ENCODE results near the gene YAP1.

YAP1 gene

DNA sequence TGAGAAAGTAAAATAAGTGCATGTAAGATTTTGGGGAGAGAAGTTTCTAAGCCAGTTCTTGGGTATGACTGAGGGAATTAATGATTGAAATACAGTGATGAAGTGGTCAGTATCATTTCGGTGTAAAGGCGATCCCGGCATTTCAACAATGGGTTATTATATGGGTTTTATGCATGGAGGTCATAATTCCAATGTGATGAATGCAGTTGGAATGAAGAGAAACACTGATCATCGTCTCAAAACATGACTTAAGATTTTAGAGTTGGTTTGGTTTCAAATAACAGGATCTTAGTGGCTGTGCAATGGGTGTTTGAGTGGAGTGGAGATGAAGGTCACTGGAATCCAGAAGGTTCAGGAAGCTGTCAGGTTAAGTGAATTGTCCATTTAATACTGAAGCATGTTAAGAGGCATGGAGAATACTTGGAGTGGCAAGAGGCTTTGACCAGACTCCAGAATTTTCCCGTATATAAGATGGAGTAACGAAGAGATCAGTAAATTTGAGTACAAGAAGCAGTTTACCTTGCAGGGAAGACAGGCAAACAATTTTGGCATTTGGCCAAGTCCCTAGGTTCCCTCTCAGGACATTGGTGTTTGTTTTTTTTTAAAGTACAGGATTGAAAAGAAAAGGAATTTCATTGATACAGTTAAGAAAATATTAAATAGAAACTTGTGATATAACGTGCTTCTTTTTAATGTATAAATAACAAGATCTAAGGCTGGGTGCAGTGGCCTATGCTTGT is 110.7 kb downstream of the YAP1 start:
- peaks cover 0 to 23% of the 10 kb centered on the region in 2 experiments; a peak in 1 of 3 replicates for H3K36me3 ChIP-seq (ENCODE audit: control insufficient read depth in 2 of 2, insufficient read depth in 1 of 2, low read length in 2 of 2)
- no peaks in the 10 kb centered on the region for H3K4me1 ChIP-seq (ENCODE audit: control insufficient read depth, insufficient read depth, low read length)
- TF ChIP-seq ZFHX2 (tag by site-specific recombination; conservative IDR thresholded peaks at IDR 0.05) (no peak), KLF9 (tag by site-specific recombination; IDR thresholded peaks at IDR 0.05; ENCODE audit: low read depth) (no peak), KLF10 (tag by site-specific recombination; IDR thresholded peaks at IDR 0.05) (no peak), ZNF280D (tag by site-specific recombination; IDR thresholded peaks at IDR 0.05) (no peak), ZNF544 (tag by site-specific recombination; IDR thresholded peaks at IDR 0.05) (no peak), FEZF1 (tag by site-specific recombination; IDR thresholded peaks at IDR 0.05) (no peak), ZNF830 (tag by site-specific recombination; IDR thresholded peaks at IDR 0.05; ENCODE audit: low read depth) (no peak), ZIC2 (tag by site-specific recombination; IDR thresholded peaks at IDR 0.05) (no peak), ZNF670 (tag by site-specific recombination; IDR thresholded peaks at IDR 0.05; ENCODE audit: low read depth) (no peak), SETDB1 (IDR thresholded peaks at IDR 0.05; ENCODE audit: insufficient read length, low read length) (no peak), MZF1 (tag by site-specific recombination; IDR thresholded peaks at IDR 0.05; ENCODE audit: borderline replicate concordance) (no peak), ZNF350 (tag by site-specific recombination; IDR thresholded peaks at IDR 0.05) (no peak), KLF1 (tag by site-specific recombination; IDR thresholded peaks at IDR 0.05) (no peak), ZBTB17 (tag by site-specific recombination; IDR thresholded peaks at IDR 0.05) (no peak)
- ChIA-PET POLR2A (no interaction called here), CTCF (no interaction called here)
- H3K9me3 ChIP-seq (ENCODE audit: control insufficient read depth, insufficient read depth, low read depth, low read length): no peaks in the 10 kb centered on the region
- H3K27ac ChIP-seq (ENCODE audit: extremely low read depth, low read depth, low read length): no peak overlapping the region
- H3K4me3 ChIP-seq (ENCODE audit: low read depth, low read length): no peak overlapping the region

DNA sequence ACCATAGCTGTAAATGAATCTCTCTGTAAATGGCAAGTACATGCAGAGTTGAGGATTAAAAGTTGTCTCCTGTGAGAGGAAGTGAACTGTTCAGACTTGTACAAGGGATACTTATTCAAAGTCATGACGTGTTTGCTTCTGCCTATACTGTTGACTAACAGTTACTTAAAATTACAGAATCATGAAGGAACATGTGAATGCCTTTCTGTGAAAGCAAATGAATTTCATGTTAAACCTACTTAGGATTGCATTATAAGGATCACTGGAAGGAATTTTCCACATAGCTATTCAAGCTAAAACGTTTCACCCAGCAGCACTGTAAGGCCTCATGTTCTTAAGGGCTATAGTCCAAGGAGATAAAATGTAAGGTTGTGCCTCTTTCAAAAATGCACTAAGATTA is 113.6 kb downstream of the YAP1 start:
- Histone ChIP-seq H3K27ac (ENCODE audit: extremely low read depth, low read depth, low read length) (no peak overlapping the region), H3K9me3 (ENCODE audit: control insufficient read depth, insufficient read depth, low read depth, low read length) (no peaks in the 10 kb centered on the region), H3K4me1 (ENCODE audit: control insufficient read depth, insufficient read depth, low read length) (no peaks in the 10 kb centered on the region; the same call in 1 of the 2 replicates), H3K4me3 (ENCODE audit: low read depth, low read length) (no peak overlapping the region), H3K36me3 (ENCODE audit: control insufficient read depth in 2 of 2, insufficient read depth in 1 of 2, low read length in 2 of 2) (peaks cover 0 to 27% of the 10 kb centered on the region in 2 experiments; a peak in 1 of 3 replicates)
- POLR2A ChIA-PET: no interaction called here
- TF ChIP-seq, protein P1, sequence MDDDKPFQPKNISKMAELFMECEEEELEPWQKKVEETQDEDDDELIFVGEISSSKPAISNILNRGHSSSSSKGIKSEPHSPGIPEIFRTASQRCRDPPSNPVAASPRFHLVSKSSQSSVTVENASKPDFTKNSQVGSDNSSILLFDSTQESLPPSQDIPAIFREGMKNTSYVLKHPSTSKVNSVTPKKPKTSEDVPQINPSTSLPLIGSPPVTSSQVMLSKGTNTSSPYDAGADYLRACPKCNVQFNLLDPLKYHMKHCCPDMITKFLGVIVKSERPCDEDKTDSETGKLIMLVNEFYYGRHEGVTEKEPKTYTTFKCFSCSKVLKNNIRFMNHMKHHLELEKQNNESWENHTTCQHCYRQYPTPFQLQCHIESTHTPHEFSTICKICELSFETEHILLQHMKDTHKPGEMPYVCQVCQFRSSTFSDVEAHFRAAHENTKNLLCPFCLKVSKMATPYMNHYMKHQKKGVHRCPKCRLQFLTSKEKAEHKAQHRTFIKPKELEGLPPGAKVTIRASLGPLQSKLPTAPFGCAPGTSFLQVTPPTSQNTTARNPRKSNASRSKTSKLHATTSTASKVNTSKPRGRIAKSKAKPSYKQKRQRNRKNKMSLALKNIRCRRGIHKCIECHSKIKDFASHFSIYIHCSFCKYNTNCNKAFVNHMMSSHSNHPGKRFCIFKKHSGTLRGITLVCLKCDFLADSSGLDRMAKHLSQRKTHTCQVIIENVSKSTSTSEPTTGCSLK (tag by site-specific recombination; IDR thresholded peaks at IDR 0.05): no peak
- no peak for TF ChIP-seq ZNF621 (tag by site-specific recombination; IDR thresholded peaks at IDR 0.05)
- no peak for TF ChIP-seq ZNF157 (tag by site-specific recombination; IDR thresholded peaks at IDR 0.05)
- no peak for TF ChIP-seq ZNF223 (tag by site-specific recombination; IDR thresholded peaks at IDR 0.05)
- no peak for TF ChIP-seq ZNF488 (tag by site-specific recombination; IDR thresholded peaks at IDR 0.05)
- TF ChIP-seq ZFP3 (tag by site-specific recombination; IDR thresholded peaks at IDR 0.05; ENCODE audit: low read depth): no peak
- no peak for TF ChIP-seq ZNF544 (tag by site-specific recombination; IDR thresholded peaks at IDR 0.05)
- no peak for TF ChIP-seq SP3 (tag by site-specific recombination; IDR thresholded peaks at IDR 0.05)
- CTCF ChIA-PET: no interaction called here

Measured in HEK293 (cell line).